Measurements from ENCODE around the gene UNC13A.

- TF ChIP-seq CTCF (IDR thresholded peaks at IDR 0.05) = no peak
- no peak for TF ChIP-seq POLR2A (IDR thresholded peaks at IDR 0.05)
Observed at GRCh38 chr19:17562561-17562960, 125.6 kb downstream of the UNC13A start.
